ENCODE data around the gene TRPV4. TPM values are rescaled to one million over a fixed set of nuclear protein-coding genes. Genes with fewer than 3 reads are reported as not detected.

TRPV4 gene
- total RNA-seq, 4 donors from 2014 or later: not detected

DNA sequence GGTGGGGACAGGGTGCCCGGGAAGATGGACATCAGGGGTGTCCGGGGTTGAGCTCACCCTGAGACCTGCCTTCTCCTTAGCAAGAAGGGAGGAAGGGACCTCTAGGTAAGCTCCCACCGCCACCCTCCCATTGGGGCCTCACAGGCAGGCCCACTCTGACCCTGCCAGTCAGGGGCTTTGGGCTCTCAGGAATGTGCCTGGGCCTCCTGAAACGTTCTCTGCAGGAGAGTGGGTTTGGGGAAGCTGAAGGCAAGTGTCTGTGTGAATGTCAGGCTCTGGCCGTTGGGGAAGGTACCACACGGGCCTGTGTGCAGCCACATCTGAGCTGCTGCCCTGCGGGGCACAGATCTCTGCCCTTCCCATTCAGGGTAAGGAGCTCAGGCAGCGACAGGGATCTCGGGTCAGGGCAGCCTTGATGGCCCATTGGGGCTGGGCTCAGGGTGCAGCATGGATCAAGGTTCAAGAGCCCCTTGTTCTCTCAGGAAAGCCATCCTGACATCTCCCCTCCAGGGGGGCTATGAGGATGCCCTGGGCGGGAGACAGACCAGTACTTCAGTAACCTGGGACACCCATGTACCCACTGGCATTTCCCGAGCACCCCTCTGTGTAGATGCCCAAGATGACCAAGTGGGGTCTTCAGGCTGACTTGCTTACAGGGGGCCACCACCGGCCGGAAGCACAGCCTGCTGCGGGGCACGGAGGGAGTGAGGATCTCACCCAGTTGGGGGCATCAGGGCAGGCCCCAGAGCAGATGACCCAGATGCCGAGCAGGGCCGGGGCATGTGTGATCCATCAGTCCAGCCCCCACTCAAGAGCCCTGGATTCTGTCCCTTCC lies 89.9 kb downstream of the TRPV4 start:
- Histone ChIP-seq H3K27me3 (no peaks in the 10 kb centered on the region), H3K9me3 (no peaks in the 10 kb centered on the region), H3K27ac (no peak overlapping the region), H3K4me1 (no peaks in the 10 kb centered on the region), H3K36me3 (no peaks in the 10 kb centered on the region), H3K4me3 (no peak overlapping the region)
- in situ Hi-C loops (cut with MboI; ENCODE audit: low sequenced_read_pairs in 4 of 4): no loop called here
- DNase-seq: peak in 1 of 2 donors; percentile 4
- no peak for TF ChIP-seq POLR2A (IDR thresholded peaks at IDR 0.05)
- TF ChIP-seq, protein P1, sequence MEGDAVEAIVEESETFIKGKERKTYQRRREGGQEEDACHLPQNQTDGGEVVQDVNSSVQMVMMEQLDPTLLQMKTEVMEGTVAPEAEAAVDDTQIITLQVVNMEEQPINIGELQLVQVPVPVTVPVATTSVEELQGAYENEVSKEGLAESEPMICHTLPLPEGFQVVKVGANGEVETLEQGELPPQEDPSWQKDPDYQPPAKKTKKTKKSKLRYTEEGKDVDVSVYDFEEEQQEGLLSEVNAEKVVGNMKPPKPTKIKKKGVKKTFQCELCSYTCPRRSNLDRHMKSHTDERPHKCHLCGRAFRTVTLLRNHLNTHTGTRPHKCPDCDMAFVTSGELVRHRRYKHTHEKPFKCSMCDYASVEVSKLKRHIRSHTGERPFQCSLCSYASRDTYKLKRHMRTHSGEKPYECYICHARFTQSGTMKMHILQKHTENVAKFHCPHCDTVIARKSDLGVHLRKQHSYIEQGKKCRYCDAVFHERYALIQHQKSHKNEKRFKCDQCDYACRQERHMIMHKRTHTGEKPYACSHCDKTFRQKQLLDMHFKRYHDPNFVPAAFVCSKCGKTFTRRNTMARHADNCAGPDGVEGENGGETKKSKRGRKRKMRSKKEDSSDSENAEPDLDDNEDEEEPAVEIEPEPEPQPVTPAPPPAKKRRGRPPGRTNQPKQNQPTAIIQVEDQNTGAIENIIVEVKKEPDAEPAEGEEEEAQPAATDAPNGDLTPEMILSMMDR (IDR thresholded peaks at IDR 0.05 in 4 of 5, conservative IDR thresholded peaks at IDR 0.05 in 1 of 5): no peak
- ATAC-seq: no peak
- intact Hi-C loops (cut with DNase I; ENCODE audit: low total_unique reads): no loop called here

DNA sequence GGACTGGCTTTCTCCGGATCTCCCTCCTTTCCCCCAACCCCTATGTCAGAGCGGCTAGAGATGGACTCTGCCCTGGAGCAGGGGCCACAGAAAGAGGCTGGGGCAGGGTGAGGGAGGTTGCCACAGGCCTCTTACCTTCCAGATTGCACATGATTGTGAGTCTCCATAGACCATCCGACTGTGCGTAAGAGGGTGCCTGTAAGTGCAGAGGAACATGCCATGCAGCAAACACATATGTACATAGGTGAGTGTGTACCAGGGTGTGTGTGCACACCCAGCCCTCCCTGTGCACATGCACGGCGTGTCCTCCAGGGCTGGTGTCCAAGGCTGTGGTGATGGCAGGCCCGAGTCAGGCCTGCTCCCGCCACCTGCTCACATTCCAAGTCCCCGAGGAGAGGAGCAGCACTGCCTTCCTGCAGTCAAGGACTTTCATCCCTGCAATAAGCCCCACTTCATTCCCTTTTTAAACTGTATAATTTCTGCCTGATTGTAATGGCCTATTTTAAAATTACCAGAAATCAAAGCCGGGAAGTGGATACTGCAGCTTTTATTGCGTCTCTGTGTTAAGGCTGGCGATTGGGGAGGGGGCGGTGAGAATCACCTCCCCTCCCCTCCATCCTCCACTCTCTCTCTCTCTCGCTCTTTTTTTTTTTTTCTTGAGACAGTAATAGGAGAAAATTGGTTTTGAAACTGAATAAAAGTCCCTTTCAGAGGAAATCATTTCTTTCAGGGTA lies 91.1 kb downstream of the TRPV4 start:
- peak in 1 of 2 donors; percentile 1 for DNase-seq
- TF ChIP-seq POLR2A (IDR thresholded peaks at IDR 0.05): no peak
- TF ChIP-seq, protein P1 (IDR thresholded peaks at IDR 0.05 in 4 of 5, conservative IDR thresholded peaks at IDR 0.05 in 1 of 5): no peak

DNA sequence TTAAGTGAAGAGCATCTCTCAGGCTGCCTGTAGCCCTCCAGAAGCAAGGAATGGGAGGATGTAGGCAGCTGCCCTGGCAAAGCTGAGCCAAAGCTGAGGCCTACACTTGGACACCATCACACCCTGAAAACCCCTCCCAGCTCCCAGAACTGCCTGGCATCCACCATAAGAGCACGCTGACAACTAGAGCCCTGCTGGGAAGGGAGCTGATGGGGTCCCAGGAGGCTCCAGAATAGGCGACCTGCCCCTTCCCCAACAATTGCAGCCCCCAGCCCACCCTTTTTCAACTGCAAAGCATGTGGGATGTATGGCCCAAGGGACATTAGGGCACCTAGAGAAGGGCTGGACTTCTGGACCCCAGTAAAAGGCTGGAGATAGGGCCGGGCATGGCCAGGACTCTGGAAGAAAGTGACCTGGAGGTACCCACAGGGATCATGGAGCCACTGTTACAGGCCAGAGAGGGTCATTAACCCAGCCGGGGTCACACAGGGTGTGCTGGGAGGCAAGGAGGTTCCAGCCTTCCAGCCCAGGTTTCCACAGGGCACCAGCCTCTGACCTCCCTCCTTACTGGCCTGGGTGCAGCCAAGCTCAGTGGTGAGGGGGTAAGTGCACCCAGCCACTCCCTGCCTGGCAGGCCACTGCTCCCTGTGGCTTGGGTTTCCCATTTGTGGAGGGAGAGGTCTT lies 91.8 kb downstream of the TRPV4 start:
- Histone ChIP-seq H3K4me3 (no peak overlapping the region), H3K36me3 (no peaks in the 10 kb centered on the region), H3K27ac (no peak overlapping the region), H3K9me3 (no peaks in the 10 kb centered on the region), H3K4me1 (no peaks in the 10 kb centered on the region), H3K27me3 (no peaks in the 10 kb centered on the region)
- no peak for TF ChIP-seq POLR2A (IDR thresholded peaks at IDR 0.05)
- TF ChIP-seq, protein P1 (IDR thresholded peaks at IDR 0.05 in 4 of 5, conservative IDR thresholded peaks at IDR 0.05 in 1 of 5): no peak
- ATAC-seq (no peak), DNase-seq (peak in 1 of 2 donors; percentile 4)
- in situ Hi-C loops (cut with MboI; ENCODE audit: low sequenced_read_pairs in 4 of 4) (no loop called here), intact Hi-C loops (cut with DNase I; ENCODE audit: low total_unique reads) (no loop called here)

More for the DNA sequence above, 91.1 kb downstream of the TRPV4 start:
- Histone ChIP-seq H3K36me3 (no peaks in the 10 kb centered on the region), H3K27ac (no peak overlapping the region), H3K4me3 (no peak overlapping the region), H3K9me3 (no peaks in the 10 kb centered on the region), H3K27me3 (no peaks in the 10 kb centered on the region), H3K4me1 (no peaks in the 10 kb centered on the region)
- intact Hi-C loops (cut with DNase I; ENCODE audit: low total_unique reads): no loop called here
- in situ Hi-C loops (cut with MboI; ENCODE audit: low sequenced_read_pairs in 4 of 4): no loop called here
- ATAC-seq: no peak

DNA sequence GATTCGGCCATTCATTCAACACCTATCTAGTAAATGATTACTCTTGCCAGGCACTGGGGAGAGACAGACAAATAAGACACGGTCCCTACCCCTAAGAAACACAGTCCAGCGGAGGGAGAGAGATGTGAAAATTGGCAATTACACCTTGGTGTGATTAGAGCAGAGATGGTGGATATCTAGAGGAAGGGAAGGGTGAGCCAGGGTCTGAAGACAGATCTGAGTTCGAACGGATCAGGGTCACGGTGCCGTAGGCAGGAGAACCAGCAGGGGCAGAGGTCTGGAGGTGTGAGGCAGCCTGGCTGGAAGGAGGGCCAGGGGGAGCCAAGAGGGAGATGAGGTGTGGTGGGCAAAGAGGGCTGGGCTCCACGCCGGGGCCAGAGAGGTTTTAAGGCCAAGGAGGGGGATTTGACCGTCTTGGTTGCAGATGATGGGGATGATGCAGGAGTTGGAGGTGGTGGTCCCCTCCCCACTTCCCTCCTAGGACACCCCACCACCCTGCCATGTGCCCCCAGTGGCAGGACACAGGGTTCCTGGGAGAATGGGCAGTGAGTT lies 92.4 kb downstream of the TRPV4 start:
- DNase-seq: no peak
- in situ Hi-C loops (cut with MboI; ENCODE audit: low sequenced_read_pairs in 4 of 4): no loop called here
- Histone ChIP-seq H3K27me3 (no peaks in the 10 kb centered on the region), H3K36me3 (no peaks in the 10 kb centered on the region), H3K27ac (no peak overlapping the region), H3K4me1 (no peaks in the 10 kb centered on the region), H3K9me3 (no peaks in the 10 kb centered on the region), H3K4me3 (no peak overlapping the region)
- intact Hi-C loops (cut with DNase I; ENCODE audit: low total_unique reads): no loop called here
- no peak for ATAC-seq
- TF ChIP-seq, protein P1 (IDR thresholded peaks at IDR 0.05 in 4 of 5, conservative IDR thresholded peaks at IDR 0.05 in 1 of 5): no peak
- no peak for TF ChIP-seq POLR2A (IDR thresholded peaks at IDR 0.05)
